Astrocyte (in vitro differentiated cells and primary cell): ENCODE measurements around the gene MKNK1.

Source experiments
- EZH2 ChIP-seq: IDR thresholded peaks from 2 replicates; pipeline ENCODE4 v1.6.1; 2012; ENCODE audit warnings: mild to moderate bottlenecking, low read length, inconsistent platforms; ENCODE audit not compliant: insufficient read depth
- TF ChIP-seq, protein P1 (sequence below): IDR thresholded peaks from 2 replicates; pipeline ENCODE4 v1.5.1; 2011; ENCODE audit warnings: low read depth, mild to moderate bottlenecking, inconsistent platforms, low read length, moderate library complexity; ENCODE audit not compliant: insufficient read depth

DNA sequence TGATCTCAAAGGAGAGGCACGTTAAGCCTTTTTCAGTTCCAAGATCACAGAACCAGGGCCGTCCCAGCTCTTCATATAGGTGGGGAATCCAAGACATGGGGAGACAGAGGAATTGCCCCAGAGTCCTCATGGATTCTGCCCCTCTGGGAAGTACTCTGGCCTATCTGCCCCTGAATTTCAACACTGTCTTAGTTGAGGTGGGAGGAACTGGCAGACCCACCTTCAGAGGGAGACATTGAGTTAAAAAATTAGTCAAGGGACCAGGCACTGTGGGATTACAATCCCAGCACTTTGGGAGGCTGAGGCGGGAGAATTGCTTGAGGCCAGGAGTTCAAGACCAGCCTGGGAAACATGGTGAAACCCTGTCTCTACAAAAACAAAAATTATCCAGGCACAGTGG, 50.6 kb downstream of the MKNK1 start:
- TF ChIP-seq, protein P1, sequence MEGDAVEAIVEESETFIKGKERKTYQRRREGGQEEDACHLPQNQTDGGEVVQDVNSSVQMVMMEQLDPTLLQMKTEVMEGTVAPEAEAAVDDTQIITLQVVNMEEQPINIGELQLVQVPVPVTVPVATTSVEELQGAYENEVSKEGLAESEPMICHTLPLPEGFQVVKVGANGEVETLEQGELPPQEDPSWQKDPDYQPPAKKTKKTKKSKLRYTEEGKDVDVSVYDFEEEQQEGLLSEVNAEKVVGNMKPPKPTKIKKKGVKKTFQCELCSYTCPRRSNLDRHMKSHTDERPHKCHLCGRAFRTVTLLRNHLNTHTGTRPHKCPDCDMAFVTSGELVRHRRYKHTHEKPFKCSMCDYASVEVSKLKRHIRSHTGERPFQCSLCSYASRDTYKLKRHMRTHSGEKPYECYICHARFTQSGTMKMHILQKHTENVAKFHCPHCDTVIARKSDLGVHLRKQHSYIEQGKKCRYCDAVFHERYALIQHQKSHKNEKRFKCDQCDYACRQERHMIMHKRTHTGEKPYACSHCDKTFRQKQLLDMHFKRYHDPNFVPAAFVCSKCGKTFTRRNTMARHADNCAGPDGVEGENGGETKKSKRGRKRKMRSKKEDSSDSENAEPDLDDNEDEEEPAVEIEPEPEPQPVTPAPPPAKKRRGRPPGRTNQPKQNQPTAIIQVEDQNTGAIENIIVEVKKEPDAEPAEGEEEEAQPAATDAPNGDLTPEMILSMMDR = no peak
- no peak for TF ChIP-seq EZH2
